ENCODE data around the gene FAM107B. TPM values are rescaled to one million over a fixed set of nuclear protein-coding genes. Genes with fewer than 3 reads are reported as not detected.

The FAM107B gene
- total RNA-seq, 1 experiment from 2014 or later: 12.6 TPM

DNA sequence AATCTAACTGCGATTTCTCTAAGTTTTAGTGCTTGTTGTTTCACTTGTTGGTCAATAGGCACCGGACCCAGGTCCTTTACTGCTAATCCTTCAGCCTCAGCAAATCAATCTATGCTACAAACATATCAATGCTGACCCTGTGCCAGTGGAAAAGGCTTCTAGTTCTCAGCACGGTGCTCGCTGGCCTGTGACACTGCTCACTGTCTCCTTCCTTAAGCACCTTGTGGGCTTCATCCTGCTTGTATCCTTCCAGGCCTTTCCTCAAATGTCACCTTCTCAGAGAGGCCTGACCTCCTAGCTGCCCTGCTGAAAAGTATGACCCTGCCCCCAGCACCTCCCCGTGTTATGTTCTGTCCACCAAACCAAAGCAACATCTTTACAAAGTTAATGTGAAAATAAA is 242.7 kb downstream of the FAM107B start:
- in situ Hi-C loops (cut with HindIII; ENCODE audit: low pct_unique_long_range_greater_than_20kb, low sequenced_read_pairs): no loop called here

DNA sequence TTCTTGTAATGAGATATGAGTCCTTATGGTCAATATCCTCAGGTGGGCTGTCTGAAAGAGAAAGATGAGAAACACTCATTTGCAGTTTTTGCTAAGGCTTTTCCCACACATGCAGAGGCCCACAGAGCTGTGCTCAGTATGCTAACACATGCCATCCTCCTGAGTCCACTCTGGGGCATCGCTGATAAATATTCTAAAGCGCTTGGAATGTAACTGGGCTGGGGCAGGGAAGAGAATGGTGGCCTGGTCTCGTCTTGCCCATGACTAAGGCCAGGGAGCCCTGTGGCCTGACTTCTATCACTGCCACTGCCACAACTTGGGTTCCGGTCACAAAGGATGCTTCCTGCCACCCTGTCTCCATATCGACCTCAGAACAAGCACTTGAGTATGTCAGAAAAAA is 244.2 kb downstream of the FAM107B start:
- in situ Hi-C loops (cut with HindIII; ENCODE audit: low pct_unique_long_range_greater_than_20kb, low sequenced_read_pairs): no loop called here
- DNase-seq (ENCODE audit: low read depth, low spot score): no peak

More for the DNA sequence above, 242.7 kb downstream of the FAM107B start:
- DNase-seq (ENCODE audit: low read depth, low spot score): no peak

DNA sequence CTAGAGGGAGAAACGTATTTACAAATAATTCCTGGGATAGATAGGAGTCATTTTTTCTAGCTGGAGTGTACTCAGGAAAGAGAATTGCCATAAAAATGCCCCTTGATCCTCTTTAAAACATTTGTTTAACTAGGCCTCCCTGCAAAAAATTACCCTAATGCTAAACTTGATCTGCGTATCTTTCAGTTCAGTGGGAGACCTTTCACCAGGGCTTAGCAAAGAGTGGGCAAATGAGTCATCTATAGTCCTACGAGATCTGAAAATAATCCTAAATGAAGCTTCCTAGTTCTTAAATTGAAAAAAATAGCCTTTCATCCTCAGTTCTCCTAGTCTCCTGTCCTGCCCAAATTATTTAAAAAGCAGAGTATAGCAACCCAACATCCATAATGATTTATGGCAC is 245.3 kb downstream of the FAM107B start:
- in situ Hi-C loops (cut with HindIII; ENCODE audit: low pct_unique_long_range_greater_than_20kb, low sequenced_read_pairs): no loop called here
- no peak for DNase-seq (ENCODE audit: low read depth, low spot score)

DNA sequence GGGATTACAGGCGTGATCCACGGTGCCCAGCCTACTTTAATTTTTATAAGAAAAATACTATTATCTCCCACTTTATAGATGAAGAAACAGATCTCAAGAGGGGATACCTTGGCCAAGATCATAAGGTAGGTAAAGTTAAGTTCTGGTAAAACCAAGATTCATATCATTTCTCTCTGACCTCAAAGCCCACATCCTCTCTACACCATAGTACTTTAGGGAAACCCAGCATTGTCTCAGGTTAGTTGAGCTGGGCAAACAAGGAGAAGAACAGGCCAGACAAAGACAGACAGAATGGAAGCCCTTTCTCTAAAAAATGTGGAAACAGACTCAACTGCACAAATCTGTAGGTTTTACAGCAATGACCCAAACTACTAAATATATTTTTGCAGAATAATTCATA is 246.2 kb downstream of the FAM107B start:
- DNase-seq (ENCODE audit: low read depth, low spot score): no peak
- in situ Hi-C loops (cut with HindIII; ENCODE audit: low pct_unique_long_range_greater_than_20kb, low sequenced_read_pairs): no loop called here

DNA sequence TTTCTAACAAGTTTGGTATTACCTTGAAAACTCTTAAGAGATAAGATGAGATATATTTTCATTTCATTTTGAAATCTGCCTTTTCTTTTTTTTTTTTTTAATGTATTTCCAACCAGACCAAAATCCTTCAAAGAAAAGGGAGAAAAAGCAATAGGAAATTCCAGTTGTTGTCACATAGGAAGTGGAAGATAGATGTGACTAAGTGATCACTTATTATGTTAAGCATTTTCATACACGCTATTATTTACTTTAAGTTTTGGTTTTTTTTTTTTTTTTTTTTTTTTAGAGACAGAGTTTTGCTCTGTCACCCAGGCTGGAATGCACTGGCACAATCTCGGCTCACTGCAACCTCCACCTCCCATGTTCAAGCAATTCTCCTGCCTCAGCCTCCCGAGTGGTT is 246.8 kb downstream of the FAM107B start:
- DNase-seq (ENCODE audit: low read depth, low spot score): no peak
- in situ Hi-C loops (cut with HindIII; ENCODE audit: low pct_unique_long_range_greater_than_20kb, low sequenced_read_pairs): no loop called here

DNA sequence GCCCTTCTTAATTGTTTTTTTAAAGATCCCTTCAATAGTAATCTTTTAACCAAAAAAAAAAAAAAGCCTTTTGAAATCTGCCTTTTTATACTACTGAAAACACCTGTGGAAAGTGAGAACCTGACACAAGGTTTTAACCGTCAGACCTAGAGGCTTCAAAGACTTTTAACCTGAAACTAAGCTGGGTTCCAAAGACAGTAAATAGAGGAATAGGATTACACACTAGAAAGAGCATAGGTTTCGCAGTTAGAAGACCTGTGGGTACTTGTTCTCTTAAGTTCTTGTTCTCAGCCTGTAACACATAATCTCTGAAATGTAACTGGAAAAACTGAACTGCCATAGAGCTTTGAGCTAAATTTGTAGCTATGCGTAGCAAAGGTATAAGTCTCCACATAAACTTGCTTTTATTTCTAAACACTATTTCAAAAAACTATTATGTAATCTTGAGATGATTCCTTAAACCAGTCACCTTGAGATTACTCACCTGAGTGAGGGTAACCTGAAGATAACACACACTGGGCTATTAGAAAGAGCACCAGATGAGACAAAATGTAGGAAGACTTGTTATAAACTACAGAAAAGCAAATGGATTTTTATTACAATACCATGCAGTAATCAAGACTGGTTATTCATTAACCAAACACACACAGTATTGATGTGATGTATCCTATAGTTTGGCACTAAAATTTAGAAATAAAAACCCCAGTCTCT is 247.4 kb downstream of the FAM107B start:
- no peak for DNase-seq (ENCODE audit: low read depth, low spot score)
- in situ Hi-C loops (cut with HindIII; ENCODE audit: low pct_unique_long_range_greater_than_20kb, low sequenced_read_pairs): no loop called here

DNA sequence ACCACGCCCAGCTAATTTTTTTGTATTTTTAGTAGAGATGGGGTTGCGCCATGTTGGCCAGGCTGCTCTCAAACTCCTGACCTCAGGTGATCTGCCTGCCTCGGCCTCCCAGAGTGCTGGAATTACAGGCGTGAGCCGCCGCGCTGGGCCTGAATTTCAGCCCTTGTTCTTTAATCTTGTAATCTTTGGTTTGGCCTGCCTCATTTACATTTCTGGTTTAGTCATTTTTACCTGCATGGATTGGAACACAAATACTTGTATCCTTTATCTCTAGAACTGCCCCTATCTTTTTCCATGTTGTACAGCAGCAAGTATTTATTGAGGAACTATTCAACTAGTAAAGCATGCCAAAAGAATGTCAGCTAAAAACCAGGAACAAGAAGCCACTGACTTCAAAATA is 248.4 kb downstream of the FAM107B start:
- DNase-seq (ENCODE audit: low read depth, low spot score): no peak
- in situ Hi-C loops (cut with HindIII; ENCODE audit: low pct_unique_long_range_greater_than_20kb, low sequenced_read_pairs): no loop called here

DNA sequence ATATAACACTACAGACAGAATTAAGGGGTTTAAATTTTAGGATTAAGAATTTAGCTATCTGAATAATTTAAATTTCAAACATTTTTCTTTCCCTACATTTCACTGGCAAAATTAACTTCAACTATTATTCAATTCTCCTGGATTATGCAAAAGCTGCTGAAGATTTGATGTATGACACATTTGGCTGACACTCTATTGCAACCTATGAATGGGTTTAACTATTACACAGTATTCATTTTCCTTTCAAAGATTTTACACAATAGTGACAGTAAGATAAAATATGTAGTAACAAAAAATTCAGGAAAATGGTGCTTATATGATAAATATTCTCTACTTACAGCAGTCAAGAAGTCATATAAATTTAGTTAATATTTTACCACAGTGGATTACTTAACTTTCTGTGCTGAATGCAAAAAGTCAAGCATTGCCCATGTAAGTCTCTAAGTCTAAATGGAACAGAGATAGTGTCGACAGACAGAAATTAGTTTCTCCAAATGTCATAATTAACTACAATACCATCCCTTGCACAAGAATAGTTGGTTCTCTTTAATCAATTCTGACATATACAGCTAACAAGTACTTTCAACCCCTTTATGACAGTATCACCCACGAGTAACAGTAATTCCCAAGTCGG is 249.9 kb downstream of the FAM107B start:
- DNase-seq (ENCODE audit: low read depth, low spot score): no peak
- in situ Hi-C loops (cut with HindIII; ENCODE audit: low pct_unique_long_range_greater_than_20kb, low sequenced_read_pairs): no loop called here

DNA sequence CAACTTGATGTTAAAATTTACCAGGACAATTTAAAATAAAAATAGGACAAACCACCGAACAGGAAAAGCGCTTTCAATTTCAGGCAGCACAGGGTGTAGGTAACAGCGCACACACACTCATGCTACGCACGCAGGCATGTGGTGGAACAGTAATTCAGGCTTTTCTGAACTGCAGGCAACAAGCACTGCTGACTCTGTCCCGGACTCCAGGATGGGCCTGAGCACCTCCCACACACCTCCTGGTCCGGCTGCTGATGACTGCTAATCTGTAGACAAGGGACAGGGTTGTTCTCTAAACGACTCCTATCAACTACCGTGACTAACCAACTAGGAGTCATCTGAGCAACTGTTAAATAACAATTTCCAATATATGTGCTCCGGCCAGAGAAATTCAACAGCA is 251.4 kb downstream of the FAM107B start:
- in situ Hi-C loops (cut with HindIII; ENCODE audit: low pct_unique_long_range_greater_than_20kb, low sequenced_read_pairs): no loop called here
- DNase-seq (ENCODE audit: low read depth, low spot score): peak; percentile 7

DNA sequence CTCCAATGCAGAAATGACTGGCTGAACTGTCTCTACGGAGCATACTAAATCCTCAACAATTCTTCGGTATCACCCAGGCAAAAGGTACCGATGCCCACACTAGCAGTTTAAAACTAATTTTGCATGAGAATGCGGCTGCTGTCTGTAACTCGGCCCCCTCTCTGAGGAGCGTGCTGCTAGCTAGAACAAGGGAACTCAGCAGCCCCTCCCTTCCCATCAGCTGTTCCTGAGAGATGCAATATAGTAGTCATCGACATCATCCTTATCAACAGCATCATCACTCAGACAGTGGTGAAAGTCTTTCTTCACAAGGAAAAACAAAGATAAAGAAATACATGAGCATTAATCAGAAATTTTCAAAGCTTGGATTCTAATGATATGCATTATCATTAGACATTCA is 254.9 kb downstream of the FAM107B start:
- in situ Hi-C loops (cut with HindIII; ENCODE audit: low pct_unique_long_range_greater_than_20kb, low sequenced_read_pairs): no loop called here
- DNase-seq (ENCODE audit: low read depth, low spot score): no peak

DNA sequence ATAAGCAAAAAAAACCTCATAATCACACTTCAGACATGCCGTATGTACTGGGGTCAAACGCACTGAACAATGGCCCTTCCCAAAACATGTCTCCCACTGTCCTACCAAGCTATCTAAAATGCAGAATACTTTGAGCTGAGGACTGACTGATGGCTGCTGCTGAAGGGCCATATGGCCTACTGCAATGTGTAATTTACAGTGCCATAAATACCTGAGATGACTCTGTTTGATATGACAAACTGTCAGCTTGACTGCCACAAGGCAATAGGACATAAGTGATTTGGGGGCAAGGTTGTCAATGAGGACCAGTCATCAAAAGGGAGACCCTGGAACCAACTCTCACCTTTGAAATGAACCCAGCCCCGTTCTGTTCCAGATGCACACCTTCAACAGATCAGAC is 256.5 kb downstream of the FAM107B start:
- DNase-seq (ENCODE audit: low read depth, low spot score): no peak
- in situ Hi-C loops (cut with HindIII; ENCODE audit: low pct_unique_long_range_greater_than_20kb, low sequenced_read_pairs): no loop called here

DNA sequence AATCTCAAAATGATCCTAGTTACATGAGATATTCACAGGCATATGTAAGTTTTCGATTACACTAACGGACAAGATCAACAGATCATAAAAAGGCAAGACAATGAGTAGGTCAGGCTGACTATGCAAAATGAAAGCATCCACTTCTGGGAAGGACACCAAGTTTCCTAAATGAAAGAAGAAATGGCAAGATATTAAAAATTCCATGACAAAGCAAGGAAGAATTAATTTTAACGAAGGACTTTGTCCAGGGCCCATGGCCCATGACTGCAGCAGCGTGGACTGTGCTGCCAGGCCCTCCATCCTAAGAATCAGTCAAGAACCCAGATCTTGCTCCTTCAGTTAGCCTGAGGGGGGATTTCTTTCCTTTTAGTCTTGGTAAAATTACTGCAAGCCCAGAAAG is 261.6 kb downstream of the FAM107B start:
- in situ Hi-C loops (cut with HindIII; ENCODE audit: low pct_unique_long_range_greater_than_20kb, low sequenced_read_pairs): no loop called here
- no peak for DNase-seq (ENCODE audit: low read depth, low spot score)

DNA sequence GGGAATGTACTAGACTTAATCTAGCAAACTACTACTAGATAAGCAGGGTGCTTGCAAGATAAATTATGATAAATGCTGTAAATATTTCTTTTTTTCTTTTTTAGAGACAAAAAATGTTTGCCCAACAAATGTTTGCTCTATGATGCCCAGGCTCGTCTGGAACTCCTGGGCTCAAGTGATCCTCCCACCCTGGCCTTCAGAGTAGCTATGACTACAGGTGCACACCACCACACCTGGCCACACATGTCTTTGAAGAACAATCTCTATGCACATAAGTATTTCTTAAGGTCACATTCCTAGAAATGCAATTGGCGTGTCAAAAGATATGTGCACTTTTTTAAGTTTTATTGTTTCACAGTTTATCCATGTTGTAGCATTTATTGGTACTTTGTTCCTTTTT is 264.4 kb downstream of the FAM107B start:
- DNase-seq (ENCODE audit: low read depth, low spot score): no peak
- in situ Hi-C loops (cut with HindIII; ENCODE audit: low pct_unique_long_range_greater_than_20kb, low sequenced_read_pairs): no loop called here

DNA sequence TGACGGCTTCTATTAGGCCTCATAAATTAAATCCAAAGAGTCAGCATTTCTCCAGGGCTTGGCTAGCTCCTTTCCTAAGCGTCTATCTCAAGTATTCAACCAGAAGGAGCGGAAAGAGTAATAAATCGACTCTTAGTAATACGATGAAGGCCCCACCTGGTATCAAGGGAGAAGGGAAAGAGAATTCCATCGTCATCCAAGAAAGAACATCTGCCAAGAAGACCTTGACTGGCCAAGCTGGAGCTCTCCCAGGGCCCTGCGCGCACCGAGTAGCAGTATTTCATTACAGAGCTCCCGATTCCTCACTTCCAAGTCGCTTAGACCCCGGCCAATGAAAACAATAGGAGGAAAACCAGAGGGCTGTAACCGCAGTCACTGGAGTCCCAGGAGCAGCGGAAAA is 266.0 kb downstream of the FAM107B start:
- no peak for DNase-seq (ENCODE audit: low read depth, low spot score)
- in situ Hi-C loops (cut with HindIII; ENCODE audit: low pct_unique_long_range_greater_than_20kb, low sequenced_read_pairs): no loop called here

DNA sequence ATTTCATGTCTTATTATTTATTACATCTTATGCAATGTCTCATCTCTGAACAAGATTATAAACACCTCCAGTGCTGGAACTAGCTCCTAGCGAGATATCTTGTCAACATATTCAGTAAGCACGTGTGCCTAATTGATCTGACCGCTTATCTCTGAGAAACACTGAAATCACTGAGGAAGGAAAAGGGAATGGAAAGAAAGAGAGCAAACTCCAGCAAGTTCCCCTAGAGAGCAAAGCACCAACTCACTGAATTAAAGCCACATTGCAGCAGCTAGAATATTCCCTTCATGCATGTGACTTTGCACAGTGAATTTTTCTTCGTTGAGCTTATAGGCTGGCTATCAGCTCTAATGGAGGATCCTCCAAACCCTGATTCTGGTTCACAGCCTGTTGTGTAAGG is 266.9 kb downstream of the FAM107B start:
- in situ Hi-C loops (cut with HindIII; ENCODE audit: low pct_unique_long_range_greater_than_20kb, low sequenced_read_pairs): no loop called here
- DNase-seq (ENCODE audit: low read depth, low spot score): no peak

DNA sequence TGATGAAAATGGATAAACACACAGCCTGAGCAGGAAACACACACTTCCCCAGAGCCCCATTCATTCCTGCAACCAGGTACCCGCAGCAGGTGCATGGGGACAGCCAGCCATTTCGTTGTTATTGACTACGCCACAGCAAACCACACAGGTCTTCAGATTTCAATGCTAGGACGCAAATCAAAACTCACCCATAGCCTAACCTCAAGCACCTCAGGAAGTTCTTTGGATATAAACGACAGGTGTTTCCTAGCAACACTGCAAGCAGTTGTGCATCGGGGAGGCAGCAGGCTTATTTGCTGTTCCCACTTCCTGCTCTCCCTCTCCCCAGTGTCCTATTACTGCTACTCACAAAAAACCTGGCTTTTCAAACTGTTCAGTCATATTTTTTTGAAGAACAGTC is 267.5 kb downstream of the FAM107B start:
- in situ Hi-C loops (cut with HindIII; ENCODE audit: low pct_unique_long_range_greater_than_20kb, low sequenced_read_pairs): no loop called here
- DNase-seq (ENCODE audit: low read depth, low spot score): no peak

DNA sequence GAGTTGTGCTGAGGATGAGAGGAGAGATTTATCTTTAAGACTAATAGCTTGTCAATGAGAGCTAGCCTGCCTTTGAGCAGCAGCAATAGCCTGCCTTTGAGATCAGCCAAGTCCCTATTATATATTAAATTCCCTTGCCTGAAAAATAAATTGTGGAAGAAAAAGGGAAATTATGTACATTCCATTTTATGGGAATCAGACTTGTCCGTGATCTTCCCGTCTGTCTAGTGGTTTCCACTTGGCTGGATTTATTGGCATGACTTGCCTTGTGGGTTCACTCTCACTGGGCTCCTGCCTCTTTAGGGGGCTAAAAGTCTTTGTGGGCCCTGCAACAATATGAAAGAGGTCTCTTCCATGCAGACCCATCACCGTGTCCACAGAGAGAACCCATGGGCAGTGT is 272.3 kb downstream of the FAM107B start:
- in situ Hi-C loops (cut with HindIII; ENCODE audit: low pct_unique_long_range_greater_than_20kb, low sequenced_read_pairs): no loop called here
- no peak for DNase-seq (ENCODE audit: low read depth, low spot score)

DNA sequence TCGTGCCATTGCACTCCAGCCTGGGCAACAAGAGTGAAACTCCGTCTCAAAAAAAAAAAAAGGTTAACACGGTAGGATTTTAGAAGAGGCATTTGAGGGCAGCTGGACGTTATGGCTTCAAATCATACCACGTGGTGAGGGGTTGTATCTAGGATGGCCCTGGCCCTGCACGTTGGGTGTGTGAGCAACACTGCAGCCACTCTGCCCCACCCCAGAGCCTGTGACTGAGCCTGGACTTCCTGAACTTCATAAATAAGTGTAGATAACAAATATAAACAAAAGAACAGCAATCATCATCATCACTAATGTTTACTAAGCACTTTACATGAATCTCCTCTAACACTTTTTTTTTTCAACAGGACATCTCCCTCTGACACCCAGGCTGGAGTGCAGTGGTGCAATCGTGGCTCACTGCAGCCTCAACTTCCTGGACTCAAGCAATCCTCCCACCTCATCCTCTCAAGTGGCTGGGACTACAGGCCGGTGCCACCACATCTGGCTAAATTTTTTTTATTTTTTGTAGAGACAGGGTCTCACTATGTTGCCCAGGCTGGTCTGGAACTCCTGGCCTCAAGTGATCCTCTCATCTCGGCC is 274.4 kb downstream of the FAM107B start:
- DNase-seq (ENCODE audit: low read depth, low spot score): no peak
- in situ Hi-C loops (cut with HindIII; ENCODE audit: low pct_unique_long_range_greater_than_20kb, low sequenced_read_pairs): no loop called here

DNA sequence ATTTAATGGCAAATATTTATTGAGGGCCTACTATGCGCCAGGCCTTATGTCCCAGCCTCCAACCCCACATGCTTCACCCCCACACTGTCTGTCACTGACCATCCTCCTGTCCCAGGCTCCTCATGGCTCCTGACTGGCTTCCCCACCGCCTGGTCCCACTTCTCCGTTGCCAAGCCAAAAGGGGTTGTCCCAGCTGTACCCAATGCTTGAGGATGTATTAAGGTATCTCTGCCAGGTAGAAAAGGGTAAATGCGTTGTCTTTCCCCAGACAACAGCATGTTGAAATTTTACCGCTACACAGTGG is 275.1 kb downstream of the FAM107B start:
- no peak for DNase-seq (ENCODE audit: low read depth, low spot score)
- in situ Hi-C loops (cut with HindIII; ENCODE audit: low pct_unique_long_range_greater_than_20kb, low sequenced_read_pairs): no loop called here

All from SK-MEL-5 (cell line).